ENCODE data around the gene ATXN7.

- TF ChIP-seq EP300 (IDR thresholded peaks at IDR 0.05; ENCODE audit: low read depth): no peak
- no peak for TF ChIP-seq CTCF (IDR thresholded peaks at IDR 0.05)
- no peak for TF ChIP-seq POLR2AphosphoS5 (IDR thresholded peaks at IDR 0.05)
Observed at GRCh38 chr3:63861306-63861705, 2.4 kb upstream of the ATXN7 start.
